NCI-H2107 treated with DMSO at 0.1 percent for 48 hours (cell line): Measurements from ENCODE around the gene PURA.
"Not testable (repeated sequence)": the region's sequence is repeated elsewhere in the genome, so short reads cannot be mapped to it uniquely, and the experiment has no call there.

Source experiments
- DNase-seq: peaks from one replicate; lab custom pipeline; 2025; ENCODE audit not compliant: unreplicated experiment; lab: John Stamatoyannopoulos, UW

The PURA gene

DNA sequence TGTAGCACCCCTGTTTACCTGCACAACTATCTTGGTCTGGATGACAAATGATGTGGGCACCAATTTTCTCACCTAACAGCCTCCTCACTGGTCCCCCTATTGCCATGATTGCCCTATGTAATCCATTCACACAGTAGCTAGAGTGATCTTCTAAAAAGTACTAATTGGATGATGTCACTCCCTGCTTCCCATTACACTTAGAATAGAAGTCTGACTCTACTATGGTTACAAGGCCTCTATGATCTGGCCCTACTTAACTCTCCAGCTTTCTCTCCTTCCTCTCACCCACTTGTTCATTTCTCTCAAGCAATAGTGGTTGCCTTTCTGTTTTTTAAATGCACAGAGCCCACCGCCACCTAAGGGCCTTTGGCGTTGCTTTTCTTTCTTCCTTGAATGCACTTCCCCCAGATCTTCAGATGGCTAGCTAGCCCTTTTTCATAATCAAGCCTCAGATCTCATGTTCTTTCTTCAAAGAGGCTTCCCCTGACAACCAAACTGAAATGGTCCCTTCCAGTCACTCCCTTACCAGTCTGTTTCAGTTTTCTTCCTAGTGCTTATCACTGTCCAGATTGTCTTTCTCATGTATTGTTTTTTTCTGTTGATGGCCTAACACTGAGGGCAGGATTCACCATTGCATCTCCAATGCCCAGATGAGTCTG, 20.5 kb downstream of the PURA start:
- DNase-seq = no peak

DNA sequence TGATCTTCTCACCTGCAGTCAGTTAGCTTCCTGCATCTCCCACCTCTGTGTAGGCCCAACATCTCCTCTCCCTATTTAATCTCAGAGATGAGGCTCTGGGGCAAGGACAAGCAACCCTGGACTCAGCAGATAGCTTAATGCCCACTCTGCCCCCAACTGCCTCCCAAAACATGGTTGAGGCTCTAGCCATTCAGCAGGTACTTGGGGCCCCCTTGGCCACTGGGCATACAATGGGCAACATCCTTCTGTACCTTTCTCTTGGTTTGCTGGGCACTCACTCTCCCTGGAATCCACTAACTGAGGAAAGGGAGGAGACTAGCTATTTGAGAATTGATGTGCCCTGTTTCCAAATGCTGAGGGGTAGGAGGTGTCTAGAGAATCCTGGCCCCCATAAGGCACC, 21.2 kb downstream of the PURA start:
- DNase-seq = no peak

DNA sequence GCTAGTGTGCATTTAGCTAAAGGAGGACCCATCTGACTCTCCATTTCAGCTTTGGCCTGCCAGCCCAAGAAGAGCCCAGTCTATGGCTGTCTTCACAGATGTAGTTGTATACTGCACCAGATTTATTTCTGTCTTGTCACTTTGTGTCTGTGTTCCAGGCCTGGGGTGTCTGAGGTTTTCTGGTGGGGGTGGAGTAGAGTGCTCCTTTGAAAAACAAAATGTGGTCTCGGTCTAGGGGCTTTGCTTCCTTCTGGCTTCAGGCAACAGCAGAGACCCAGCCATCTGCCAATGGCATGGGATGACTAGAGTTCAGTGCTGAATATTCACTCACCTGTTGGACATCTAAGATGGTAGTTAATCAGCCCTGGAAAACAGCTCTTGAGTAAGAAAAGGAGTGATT, 22.7 kb downstream of the PURA start:
- DNase-seq = no peak

DNA sequence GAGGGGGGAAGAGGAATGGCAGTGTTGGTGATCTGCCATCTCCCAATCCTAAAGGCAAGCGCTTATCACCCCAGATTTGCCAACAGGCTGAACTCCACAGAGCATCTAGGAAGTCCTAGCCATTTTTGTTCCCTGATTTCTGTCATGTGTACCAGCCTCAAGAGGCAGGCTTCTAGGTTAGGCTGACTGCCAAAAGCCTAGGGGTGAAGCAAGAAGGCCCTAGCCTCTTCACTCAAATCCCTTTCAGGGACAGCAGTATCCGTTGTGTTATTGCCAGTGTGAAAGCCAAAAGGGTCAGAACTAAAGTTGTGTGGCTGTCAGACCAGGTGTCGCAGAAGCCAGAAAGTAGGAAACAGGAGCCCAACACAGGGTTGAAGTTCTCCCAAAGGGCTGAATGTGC, 26.5 kb downstream of the PURA start:
- DNase-seq = no peak

DNA sequence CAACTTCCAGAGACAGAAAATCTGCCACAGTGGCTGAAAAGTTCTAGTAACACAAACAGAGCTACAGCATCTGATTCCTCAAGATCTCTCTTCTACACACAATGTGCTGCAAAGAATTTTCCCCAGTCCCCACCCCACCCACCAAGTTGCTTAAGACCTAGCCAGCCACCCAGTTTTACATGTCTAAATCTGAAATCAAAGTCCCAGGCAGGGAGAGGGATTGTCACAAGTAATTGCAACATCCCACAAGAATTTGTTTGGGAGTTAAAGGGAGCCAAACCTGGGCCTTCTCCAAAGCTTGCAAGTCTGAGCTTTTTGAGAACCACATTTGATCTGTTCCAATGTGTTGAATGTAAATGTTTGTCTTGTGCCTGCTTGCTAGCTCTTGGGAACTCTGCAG, 27.3 kb downstream of the PURA start:
- no peak for DNase-seq

DNA sequence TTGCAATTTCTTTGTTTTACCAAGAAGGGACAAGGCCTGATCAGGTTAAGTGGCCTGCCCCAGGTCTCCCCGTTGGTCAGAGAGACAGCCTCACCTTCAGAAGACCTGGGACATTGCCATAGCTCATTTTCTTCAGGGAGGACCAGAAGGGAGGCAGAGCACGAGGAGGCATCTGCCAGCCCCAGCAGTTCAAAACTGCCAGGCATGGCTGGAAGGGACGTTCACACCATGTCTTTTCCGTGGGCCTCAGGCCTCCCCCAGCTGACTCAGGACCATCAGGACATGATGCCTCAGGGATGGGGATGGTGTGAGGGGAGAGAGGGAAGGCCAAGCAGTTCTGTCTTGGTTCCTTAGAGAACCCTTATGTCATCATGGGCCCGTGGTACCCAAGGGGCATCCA, 28.3 kb downstream of the PURA start:
- no peak for DNase-seq

DNA sequence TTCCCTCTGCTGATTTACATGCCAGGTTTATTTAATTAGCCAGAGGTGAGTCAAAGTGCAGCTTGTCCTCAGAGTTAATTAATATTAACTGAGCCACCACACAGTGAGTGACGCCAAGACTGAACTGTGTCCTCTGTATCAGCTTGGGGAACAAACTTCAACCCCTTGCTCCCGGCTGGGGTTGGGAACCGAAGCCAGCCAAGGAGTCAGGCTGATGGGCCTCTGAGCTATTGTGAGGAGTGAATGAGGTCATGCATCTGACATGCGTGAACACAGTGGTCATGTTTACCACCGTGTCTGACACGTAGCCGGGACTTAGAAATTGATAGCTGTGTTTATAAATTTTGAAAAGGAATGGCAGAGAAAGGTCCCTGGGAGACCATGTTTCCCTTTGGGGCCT, 28.9 kb downstream of the PURA start:
- no peak for DNase-seq

DNA sequence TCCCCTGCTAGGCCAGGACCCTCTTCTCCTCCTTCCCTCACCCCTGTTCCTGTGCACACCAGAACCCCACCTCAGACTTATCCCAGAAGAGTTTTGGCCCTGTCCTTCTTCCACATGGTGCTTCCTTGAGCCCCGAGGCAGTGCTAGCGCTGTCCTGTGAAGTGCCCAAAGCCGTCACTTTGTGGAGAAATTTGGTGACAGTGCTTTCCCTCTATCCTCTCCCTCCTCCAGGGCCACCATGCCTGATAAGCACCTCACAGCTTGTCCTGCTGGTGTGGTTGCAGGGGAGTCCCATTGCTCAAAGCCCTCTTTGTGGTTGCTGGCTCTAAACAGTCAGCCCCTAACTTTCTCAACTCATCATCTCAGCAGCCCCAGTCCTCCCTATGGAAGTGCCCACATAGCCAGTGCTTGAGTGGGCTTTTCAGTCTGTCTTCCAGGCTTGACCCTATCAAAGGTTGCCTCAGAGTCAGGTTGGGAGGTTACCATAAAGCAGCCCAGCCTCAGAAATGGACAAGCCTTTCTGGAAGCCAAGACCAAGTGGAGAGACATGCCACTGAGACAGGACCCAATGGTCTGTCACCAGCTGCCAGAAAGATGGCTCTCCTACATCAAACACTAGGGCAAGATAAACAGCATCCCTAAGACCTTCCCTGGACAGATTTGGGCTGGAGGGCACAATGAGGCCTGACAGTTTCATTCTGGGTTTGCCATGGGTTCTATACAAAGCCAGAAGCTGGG, 29.8 kb downstream of the PURA start:
- no peak for DNase-seq

DNA sequence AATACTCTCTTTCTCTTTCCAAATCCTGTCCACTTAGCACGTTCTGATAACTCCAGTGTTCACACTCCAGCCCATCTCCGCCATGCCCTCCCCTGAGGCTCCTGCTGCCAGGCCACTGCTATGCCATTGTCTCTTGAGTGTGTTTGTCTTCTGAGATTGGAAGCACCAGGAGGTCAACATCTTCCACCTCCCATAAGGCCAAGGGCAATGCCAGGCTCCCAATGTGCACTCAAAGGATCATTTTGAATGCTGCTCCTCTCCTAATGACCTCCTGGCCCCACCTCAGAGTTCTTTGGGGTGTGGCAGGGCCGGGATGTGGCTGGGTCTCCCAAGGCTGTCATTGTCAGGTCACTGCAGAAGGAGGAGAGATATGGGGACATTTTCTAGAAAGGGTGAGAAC, 31.3 kb downstream of the PURA start:
- DNase-seq = no peak

DNA sequence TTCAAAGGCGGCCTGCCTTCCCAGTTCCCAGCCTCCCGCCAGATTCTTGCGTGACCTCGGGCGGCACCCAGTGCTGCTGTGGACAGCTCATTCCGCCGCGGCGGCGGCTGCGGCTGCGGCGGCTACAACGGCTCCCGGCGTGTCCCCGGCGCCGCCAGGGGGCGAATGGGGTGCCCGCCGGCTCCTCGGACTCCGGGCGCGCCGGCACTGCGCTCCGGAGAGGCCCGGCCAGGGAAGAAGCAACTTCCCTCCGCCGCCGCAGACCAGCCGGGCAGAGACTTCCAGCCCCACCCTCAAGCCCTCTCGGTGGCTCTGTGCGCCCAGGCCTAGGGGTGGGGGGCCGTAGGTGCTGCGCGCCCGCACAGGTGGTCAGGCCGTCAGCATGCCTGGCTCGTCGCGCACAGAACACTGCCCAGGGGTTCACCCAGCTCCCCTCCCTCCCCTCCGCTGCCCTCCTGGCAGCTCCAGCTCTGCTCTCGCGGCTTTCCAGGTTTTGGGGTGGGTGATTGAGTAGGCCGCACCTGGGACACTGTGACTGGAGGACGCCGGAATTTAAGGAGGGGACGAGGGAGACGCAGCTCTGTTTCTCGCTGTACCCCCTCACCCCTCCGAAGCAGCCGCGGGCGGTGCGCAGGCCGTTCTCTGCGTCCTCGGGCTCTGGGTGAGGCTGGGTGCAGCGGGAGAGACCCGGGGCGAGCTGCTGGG, 32.1 kb downstream of the PURA start:
- DNase-seq = no peak

DNA sequence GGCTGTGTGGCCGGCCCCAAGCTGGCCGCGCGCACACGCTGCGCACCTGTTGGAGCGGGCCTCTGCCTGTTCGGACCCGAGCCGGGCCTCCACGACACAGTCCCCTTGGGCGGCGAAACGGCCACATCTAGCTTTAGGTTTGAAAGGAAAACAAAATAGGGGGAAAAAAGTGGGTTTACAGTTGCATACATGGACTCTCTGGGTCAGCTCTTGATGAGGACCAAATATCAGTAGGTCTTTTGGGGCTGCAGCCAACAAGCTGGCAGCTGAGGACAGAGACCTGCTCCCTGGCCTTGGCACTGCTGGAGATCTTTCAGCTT, 32.6 kb downstream of the PURA start:
- no peak for DNase-seq

DNA sequence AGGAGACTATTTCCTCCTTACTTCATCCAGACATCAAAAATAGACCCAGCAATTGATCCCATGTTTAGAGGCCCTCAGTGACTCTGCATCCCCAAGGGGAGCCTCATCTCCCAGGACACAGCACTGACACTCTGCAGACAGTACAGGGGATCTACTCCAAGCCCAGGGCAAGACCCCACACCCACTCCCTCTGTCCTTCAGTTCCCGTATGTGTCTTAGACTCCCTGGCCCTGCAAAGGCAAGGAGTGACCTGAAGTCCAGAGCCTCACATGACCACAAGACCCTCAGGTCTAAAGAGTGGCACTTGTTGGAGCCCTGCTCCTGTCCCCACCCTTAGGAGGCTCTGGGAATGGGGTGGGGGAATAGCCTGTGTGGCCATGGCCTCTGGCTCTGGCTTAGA, 33.6 kb downstream of the PURA start:
- no peak for DNase-seq

DNA sequence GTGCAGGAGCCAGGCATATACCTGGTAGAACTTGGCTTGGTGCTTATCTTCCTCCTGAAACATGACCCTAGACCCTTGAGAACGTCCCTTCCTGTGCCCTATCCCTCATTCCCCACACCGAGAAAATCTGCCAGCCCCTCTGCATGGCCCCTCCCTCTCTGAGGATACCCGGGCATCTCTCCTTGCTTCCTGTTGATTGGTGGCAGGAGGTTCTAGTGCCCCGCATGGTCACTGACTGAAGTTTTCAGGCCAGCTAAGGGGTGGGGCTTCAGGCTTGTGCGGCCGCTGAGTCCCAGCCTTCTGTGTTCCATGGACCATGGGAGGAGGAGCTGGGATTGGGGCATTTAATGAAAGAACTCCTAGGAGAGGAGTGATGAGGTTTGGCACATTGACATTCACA, 34.6 kb downstream of the PURA start:
- DNase-seq = no peak

DNA sequence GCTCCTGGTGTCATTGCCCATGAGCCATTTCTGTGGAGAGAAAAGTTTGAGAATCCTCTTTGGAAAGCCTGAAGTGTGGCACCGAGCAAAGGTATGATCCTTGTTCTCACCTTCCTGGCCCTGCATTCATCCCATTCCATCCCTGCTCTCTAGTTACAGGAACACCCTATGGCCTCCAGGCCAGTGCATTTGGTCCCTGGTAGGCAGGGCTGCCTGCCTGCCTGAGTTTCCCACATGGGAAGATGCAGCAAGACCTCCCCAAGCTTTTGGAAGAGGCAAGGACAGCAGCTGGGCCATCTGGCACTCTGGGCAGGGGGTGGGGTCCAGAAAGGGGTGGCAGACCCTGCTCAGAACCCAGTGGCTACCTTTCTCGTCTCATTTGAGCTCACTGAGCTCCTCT, 36.3 kb downstream of the PURA start:
- DNase-seq = no peak

DNA sequence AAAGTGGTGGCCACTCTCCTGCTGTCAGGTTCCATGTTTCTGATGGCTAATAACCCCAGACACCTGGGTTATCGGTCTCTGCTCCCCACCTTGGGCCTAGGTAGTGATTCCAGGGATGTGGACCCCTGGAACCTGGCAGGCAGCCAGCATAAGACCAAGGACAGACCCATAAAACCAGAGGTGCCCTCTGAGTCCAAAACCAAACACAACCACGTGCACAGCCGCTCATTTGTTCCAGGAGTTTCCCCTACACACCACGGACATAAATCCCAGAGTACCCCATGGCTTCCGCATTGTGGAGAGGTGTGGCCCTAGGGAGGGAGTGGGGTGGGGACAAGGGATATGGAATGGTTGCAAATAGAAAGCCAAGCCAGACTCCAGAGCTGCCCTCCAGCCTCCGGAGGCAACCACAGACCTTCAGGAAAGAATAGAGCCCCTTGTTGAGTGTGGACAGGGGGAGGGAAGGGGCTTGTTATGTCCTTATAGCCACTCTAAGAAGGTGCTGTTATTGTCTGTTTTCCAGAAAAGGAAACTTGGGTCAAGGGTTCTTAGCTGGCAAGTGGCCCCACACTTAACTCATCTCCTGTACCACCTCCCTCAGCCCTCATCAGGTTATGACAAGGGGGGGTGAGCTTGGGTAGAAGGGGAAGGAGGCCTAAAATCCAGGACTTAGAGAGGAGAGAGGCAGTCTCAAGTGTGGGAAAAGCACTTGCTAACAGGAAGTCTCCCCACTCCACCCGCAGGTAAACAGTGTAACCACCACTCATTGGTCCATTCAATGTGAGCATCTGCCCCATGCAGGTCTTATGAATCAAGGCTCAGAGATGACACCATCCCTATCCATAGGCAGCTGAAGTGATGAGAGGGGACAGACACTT, 37.5 kb downstream of the PURA start:
- DNase-seq = no peak

DNA sequence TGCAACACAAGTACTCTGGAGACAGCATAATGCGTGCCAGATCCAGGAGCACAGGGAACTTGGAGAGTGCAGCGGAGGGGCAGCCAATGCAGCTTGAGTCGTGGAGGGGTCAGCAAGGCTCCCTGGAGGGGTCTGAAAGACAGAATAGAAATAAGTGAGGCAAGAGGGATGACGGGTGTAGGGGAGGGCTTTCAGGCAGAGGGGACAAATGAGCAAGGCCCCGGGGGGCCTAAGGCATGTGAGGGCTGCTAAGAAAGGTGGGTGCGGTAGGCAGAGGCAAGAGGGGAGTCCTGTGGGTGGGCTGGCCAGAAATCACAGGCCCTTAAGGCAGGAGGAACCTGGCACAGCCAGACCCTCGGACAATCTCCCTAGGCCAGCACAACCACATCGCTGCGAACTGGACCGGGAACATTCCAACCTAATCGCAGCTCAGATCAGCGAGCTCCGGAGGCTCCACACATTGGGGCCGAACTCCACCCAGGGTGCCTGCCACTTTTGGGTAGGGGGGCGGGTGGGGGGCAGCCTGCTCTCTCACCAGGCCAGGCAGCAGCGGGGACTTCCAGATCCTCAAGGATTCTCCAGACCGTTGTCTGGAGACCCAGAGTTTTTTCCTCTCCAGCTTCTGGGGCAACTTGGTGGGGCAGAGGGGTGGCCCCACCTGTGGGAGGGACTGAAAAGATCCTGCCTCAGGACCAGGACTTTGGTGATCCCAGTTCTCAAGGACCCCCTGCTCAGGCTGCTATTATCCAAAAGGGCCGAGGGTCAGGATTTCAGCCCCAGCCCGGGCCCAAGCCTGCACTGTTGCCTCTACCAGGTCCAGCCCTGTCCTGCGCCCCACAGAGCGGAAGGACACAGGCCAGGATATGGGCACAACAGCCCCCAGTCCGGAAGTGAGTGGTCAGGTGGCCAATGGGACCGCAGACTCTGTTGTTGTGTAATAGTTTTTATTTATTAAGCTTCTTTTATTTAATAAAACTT, 38.4 kb downstream of the PURA start:
- no peak for DNase-seq

DNA sequence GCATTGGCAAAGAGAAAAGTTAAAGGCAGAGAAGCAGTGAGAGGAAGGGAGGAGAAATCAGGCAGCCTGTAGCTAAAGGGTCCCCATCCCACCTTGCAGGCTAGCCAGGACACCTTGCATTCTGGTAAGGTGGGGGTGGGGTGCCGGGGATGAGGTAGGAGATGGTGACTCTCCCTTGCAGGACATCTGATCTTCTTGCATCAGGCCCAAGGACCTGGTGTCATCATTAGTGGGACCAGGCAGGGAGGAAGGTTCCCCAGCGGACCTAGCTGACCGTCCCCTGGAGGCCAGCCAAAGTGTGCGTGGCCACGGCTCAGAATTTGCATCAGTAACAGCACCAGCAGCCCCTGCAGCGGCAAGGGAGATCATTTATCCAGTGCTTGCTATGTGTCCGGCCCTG, 39.3 kb downstream of the PURA start:
- DNase-seq = no peak

DNA sequence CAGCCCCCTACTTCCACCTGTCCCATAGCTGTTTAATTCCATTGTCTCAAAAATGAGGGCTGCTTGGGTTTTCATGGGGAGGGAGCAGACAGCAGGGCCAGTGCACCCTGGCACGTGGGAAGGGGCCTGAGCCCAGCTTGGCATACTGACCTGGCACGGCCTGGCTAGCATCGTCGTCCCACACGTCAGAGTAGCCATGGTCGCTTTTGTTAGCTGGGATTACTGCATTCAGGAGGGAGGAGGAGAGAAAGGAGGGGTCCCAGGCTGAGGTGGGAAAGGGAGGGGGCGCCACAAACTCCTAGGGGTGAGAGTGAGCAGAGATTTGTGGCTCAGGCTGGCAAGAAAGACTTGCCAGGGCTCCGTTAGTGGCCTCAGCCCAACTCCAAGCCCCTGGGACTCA, 40.0 kb downstream of the PURA start:
- DNase-seq = no peak

DNA sequence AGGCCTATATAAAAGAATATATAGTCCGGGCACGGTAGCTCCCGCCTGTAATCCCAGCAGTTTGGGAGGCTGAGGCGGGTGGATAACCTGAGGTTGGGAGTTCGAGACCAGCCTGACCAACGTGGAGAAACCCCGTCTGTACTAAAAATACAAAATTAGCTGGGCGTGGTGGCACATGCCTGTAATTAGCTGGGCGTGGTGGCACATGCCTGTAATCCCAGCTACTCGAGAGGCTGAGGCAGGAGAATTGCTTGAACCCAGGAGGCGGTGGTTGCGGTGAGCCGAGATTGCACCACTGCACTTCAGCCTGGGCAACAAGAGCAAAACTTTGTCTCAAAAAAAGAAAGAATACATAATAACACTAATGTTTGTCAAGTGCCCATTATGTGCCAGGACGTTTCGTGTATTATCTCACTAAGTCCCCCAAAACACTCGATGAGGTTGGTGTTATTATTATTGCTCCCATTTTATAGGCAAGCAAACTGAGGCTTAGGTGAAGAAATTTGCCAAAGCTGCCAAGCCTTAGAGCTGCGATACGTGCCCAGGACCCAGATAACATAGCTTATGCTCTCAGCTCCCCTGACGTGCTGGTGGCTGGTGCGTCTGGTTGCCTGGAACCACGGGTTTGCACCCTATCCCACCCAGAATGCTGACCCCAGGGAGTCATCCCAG, 40.9 kb downstream of the PURA start:
- DNase-seq = not testable (repeated sequence)
